ENCODE data around the gene CACHD1. TPM values are rescaled to one million over a fixed set of nuclear protein-coding genes. Genes with fewer than 3 reads are reported as not detected.
A peak's percentile ranks its signal among the peaks of the same experiment; 100 is the strongest.

CACHD1 gene
- total and polyA plus RNA-seq, 2 donors from 2014 or later, result 3.9 to 8.2 TPM

GRCh38 chr1:64540265-64540791 is 70.4 kb downstream of the CACHD1 start:
- Histone ChIP-seq H3K9me3 (ENCODE audit: control insufficient read depth in 2 of 3, insufficient read depth in 1 of 3, low read length in 3 of 3) (no peaks in the 10 kb centered on the region), H3K4me1 (ENCODE audit: control insufficient read depth in 2 of 3, insufficient read depth in 2 of 3, low read depth in 1 of 3, low read length in 3 of 3) (peaks cover 14 to 44% (median 26%) of the 10 kb centered on the region in 3 donors), H3K27ac (ENCODE audit: low read depth in 2 of 2, low read length in 2 of 2) (peak overlapping the region in 1 of 2 donors; percentile 38), H3K4me3 (ENCODE audit: low read length in 3 of 3) (peak overlapping the region; percentile 35 to 60 (median 37)), H3K27me3 (ENCODE audit: control insufficient read depth, insufficient read depth, low read length) (no peaks in the 10 kb centered on the region), H3K36me3 (ENCODE audit: control insufficient read depth in 2 of 3, insufficient read depth in 3 of 3, low read length in 3 of 3) (no peaks in the 10 kb centered on the region), H3K9ac (ENCODE audit: low read length in 3 of 3) (no peak overlapping the region)
- peak in 3 of 5 donors; percentile 42 to 83 (median 83) for DNase-seq
- no peak for TF ChIP-seq CTCF (IDR thresholded peaks at IDR 0.05; ENCODE audit: borderline replicate concordance, extremely low read depth, insufficient read depth)
- no peak for FAIRE-seq
- intact Hi-C loops (cut with DNase I), result no loop called here

GRCh38 chr1:64542118-64542517 is 72.2 kb downstream of the CACHD1 start:
- Histone ChIP-seq H3K27me3 (ENCODE audit: control insufficient read depth, insufficient read depth, low read length) (no peaks in the 10 kb centered on the region), H3K4me1 (ENCODE audit: control insufficient read depth in 2 of 3, insufficient read depth in 2 of 3, low read depth in 1 of 3, low read length in 3 of 3) (peaks cover 8 to 40% (median 18%) of the 10 kb centered on the region in 3 donors), H3K27ac (ENCODE audit: low read depth in 2 of 2, low read length in 2 of 2) (no peak overlapping the region), H3K9me3 (ENCODE audit: control insufficient read depth in 2 of 3, insufficient read depth in 1 of 3, low read length in 3 of 3) (no peaks in the 10 kb centered on the region), H3K36me3 (ENCODE audit: control insufficient read depth in 2 of 3, insufficient read depth in 3 of 3, low read length in 3 of 3) (no peaks in the 10 kb centered on the region), H3K4me3 (ENCODE audit: low read length in 3 of 3) (no peak overlapping the region), H3K9ac (ENCODE audit: low read length in 3 of 3) (no peak overlapping the region)
- FAIRE-seq, result no peak
- TF ChIP-seq CTCF (IDR thresholded peaks at IDR 0.05; ENCODE audit: borderline replicate concordance, extremely low read depth, insufficient read depth), result no peak
- intact Hi-C loops (cut with DNase I), result no loop called here
- peak in 1 of 5 donors; percentile 30 for DNase-seq

- H3K4me1 ChIP-seq (ENCODE audit: control insufficient read depth in 2 of 3, insufficient read depth in 2 of 3, low read depth in 1 of 3, low read length in 3 of 3), result peaks cover 8 to 30% (median 15%) of the 10 kb centered on the region in 3 donors
- no peak overlapping the region for H3K9ac ChIP-seq (ENCODE audit: low read length in 3 of 3)
- H3K4me3 ChIP-seq (ENCODE audit: low read length in 3 of 3), result no peak overlapping the region
- no peak overlapping the region for H3K27ac ChIP-seq (ENCODE audit: low read depth in 2 of 2, low read length in 2 of 2)
- no peaks in the 10 kb centered on the region for H3K9me3 ChIP-seq (ENCODE audit: control insufficient read depth in 2 of 3, insufficient read depth in 1 of 3, low read length in 3 of 3)
- FAIRE-seq, result no peak
- no peaks in the 10 kb centered on the region for H3K36me3 ChIP-seq (ENCODE audit: control insufficient read depth in 2 of 3, insufficient read depth in 3 of 3, low read length in 3 of 3)
- no peak for DNase-seq
- no peaks in the 10 kb centered on the region for H3K27me3 ChIP-seq (ENCODE audit: control insufficient read depth, insufficient read depth, low read length)
- intact Hi-C loops (cut with DNase I), result no loop called here
- TF ChIP-seq CTCF (IDR thresholded peaks at IDR 0.05; ENCODE audit: borderline replicate concordance, extremely low read depth, insufficient read depth), result no peak
Observed at GRCh38 chr1:64543831-64544230, 73.9 kb downstream of the CACHD1 start.
